Vagina (tissue), 2 donors: ENCODE measurements around the gene KCNA3. TPM values are rescaled to one million over a fixed set of nuclear protein-coding genes. Genes with fewer than 3 reads are reported as not detected.

Source experiments
- DNase-seq, 2 donors: peaks; one replicate each; pipeline ENCODE4 v3.0.0-alpha.2; 2017; ENCODE audit errors: extremely low spot score in 2 of 2
- H3K27ac ChIP-seq: fragments of 200-600 bp; sonication (generic); one replicate; pipeline ENCODE4 v1.5.1; 2019
- H3K27me3 ChIP-seq: fragments of 200-600 bp; sonication (generic); one replicate; pipeline ENCODE4 v1.5.1; 2019
- H3K36me3 ChIP-seq, 2 donors: fragments of 200-600 bp; sonication (generic); one replicate each; pipeline ENCODE4 v1.5.1; 2017 to 2019
- H3K4me1 ChIP-seq: fragments of 200-600 bp; sonication (generic); one replicate; pipeline ENCODE4 v1.5.1; 2019
- H3K4me3 ChIP-seq, 2 donors: fragments of 200-600 bp; sonication (generic); 1 replicate in 1 of 2; 2 replicates in 1 of 2; pipeline ENCODE4 v1.5.1; 2016 to 2019
- H3K9me3 ChIP-seq: fragments of 200-600 bp; sonication (generic); one replicate; pipeline ENCODE4 v1.5.1; 2019
- POLR2A ChIP-seq, 2 donors: fragments of 450-650 bp; IDR thresholded peaks; one replicate each; pipeline ENCODE4 v1.6.1; 2017; ENCODE audit warnings: antibody characterized with exemption in 2 of 2, mild to moderate bottlenecking in 2 of 2, moderate library complexity in 2 of 2
- POLR2AphosphoS5 ChIP-seq, 2 donors: sonication (generic); formaldehyde crosslinking; IDR thresholded peaks; one replicate each; pipeline ENCODE4 v1.9.0; 2017; ENCODE audit warnings: antibody characterized with exemption in 2 of 2, mild to moderate bottlenecking in 2 of 2, low read depth in 1 of 2; ENCODE audit not compliant: insufficient read depth in 1 of 2
- intact Hi-C: fragments of 100-400 bp; cut with DNase I; formaldehyde crosslinking; loops from one replicate; pipeline ENCODE4 v1.15.1; 2023
- total RNA-seq: library from RNA; depleted of rRNA; stranded (reverse); fragments of >200 nt; gene quantifications from one replicate; pipeline ENCODE4 v1.2.3, GENCODE V29; 2016
- TF ChIP-seq, protein P1 (sequence below), 3 experiments: fragments of 450-650 bp in 2 of 3; fragments of 200-600 bp in 1 of 3; sonication (generic) in 1 of 3; IDR thresholded peaks; one replicate each; pipeline ENCODE4 v1.5.1; 2017 to 2019; ENCODE audit warnings: antibody characterized with exemption in 3 of 3, mild to moderate bottlenecking in 2 of 3, moderate library complexity in 2 of 3

Gene KCNA3
- total RNA-seq, 1 donor from 2014 or later: 8.1 TPM

- H3K4me1 ChIP-seq: peaks cover 20% of the 10 kb centered on the region
- H3K4me3 ChIP-seq: no peak overlapping the region
- H3K9me3 ChIP-seq: no peaks in the 10 kb centered on the region
- intact Hi-C loops: no loop called here
- H3K27me3 ChIP-seq: no peaks in the 10 kb centered on the region
- TF ChIP-seq, protein P1, sequence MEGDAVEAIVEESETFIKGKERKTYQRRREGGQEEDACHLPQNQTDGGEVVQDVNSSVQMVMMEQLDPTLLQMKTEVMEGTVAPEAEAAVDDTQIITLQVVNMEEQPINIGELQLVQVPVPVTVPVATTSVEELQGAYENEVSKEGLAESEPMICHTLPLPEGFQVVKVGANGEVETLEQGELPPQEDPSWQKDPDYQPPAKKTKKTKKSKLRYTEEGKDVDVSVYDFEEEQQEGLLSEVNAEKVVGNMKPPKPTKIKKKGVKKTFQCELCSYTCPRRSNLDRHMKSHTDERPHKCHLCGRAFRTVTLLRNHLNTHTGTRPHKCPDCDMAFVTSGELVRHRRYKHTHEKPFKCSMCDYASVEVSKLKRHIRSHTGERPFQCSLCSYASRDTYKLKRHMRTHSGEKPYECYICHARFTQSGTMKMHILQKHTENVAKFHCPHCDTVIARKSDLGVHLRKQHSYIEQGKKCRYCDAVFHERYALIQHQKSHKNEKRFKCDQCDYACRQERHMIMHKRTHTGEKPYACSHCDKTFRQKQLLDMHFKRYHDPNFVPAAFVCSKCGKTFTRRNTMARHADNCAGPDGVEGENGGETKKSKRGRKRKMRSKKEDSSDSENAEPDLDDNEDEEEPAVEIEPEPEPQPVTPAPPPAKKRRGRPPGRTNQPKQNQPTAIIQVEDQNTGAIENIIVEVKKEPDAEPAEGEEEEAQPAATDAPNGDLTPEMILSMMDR (IDR thresholded peaks at IDR 0.05): no peak
- TF ChIP-seq POLR2A (IDR thresholded peaks at IDR 0.05): no peak
- no peak for TF ChIP-seq POLR2AphosphoS5 (IDR thresholded peaks at IDR 0.05; ENCODE audit: insufficient read depth in 1 of 2, low read depth in 1 of 2)
- DNase-seq: no peak
- no peak overlapping the region for H3K27ac ChIP-seq
- no peaks in the 10 kb centered on the region for H3K36me3 ChIP-seq
These were observed 37.3 kb downstream of the KCNA3 start for GRCh38 chr1:110637475-110637874.

GRCh38 chr1:110636149-110636935, 38.4 kb downstream of the KCNA3 start:
- intact Hi-C loops: no loop called here

GRCh38 chr1:110635434-110635833, 39.3 kb downstream of the KCNA3 start:
- no peak overlapping the region for H3K27ac ChIP-seq
- no peaks in the 10 kb centered on the region for H3K36me3 ChIP-seq
- no peaks in the 10 kb centered on the region for H3K27me3 ChIP-seq
- intact Hi-C loops: no loop called here
- TF ChIP-seq POLR2AphosphoS5 (IDR thresholded peaks at IDR 0.05; ENCODE audit: insufficient read depth in 1 of 2, low read depth in 1 of 2): no peak
- H3K9me3 ChIP-seq: no peaks in the 10 kb centered on the region
- peaks cover 20% of the 10 kb centered on the region for H3K4me1 ChIP-seq
- peak in 1 of 2 donors; percentile 58 for DNase-seq
- no peak overlapping the region for H3K4me3 ChIP-seq

More at GRCh38 chr1:110636149-110636935, 38.4 kb downstream of the KCNA3 start:
- Histone ChIP-seq H3K36me3 (no peaks in the 10 kb centered on the region), H3K9me3 (no peaks in the 10 kb centered on the region), H3K27ac (no peak overlapping the region), H3K4me3 (no peak overlapping the region), H3K27me3 (no peaks in the 10 kb centered on the region), H3K4me1 (peaks cover 20% of the 10 kb centered on the region)
- no peak for TF ChIP-seq POLR2A (IDR thresholded peaks at IDR 0.05)
- DNase-seq: no peak

GRCh38 chr1:110634455-110635311, 40.1 kb downstream of the KCNA3 start:
- Histone ChIP-seq H3K4me3 (no peak overlapping the region), H3K27ac (no peak overlapping the region), H3K9me3 (no peaks in the 10 kb centered on the region), H3K27me3 (no peaks in the 10 kb centered on the region), H3K4me1 (peaks cover 20% of the 10 kb centered on the region), H3K36me3 (no peaks in the 10 kb centered on the region)
- TF ChIP-seq POLR2A (IDR thresholded peaks at IDR 0.05): no peak
- TF ChIP-seq, protein P1 (IDR thresholded peaks at IDR 0.05): no peak
- TF ChIP-seq POLR2AphosphoS5 (IDR thresholded peaks at IDR 0.05; ENCODE audit: insufficient read depth in 1 of 2, low read depth in 1 of 2): peak; percentile 44 to 55
- peak; percentile 89 to 94 for DNase-seq
- intact Hi-C loops: loop anchor here (5.0 kb wide), 2 partner anchors 133 to 148 kb away; no protein-coding TSS in a partner anchor

GRCh38 chr1:110634086-110634454, 40.7 kb downstream of the KCNA3 start:
- TF ChIP-seq, protein P1 (IDR thresholded peaks at IDR 0.05): no peak
- no peak for TF ChIP-seq POLR2AphosphoS5 (IDR thresholded peaks at IDR 0.05; ENCODE audit: insufficient read depth in 1 of 2, low read depth in 1 of 2)
- TF ChIP-seq POLR2A (IDR thresholded peaks at IDR 0.05): no peak
- intact Hi-C loops: loop anchor here (5.0 kb wide), 2 partner anchors 133 to 148 kb away; no protein-coding TSS in a partner anchor
- DNase-seq: no peak
- peaks cover 20% of the 10 kb centered on the region for H3K4me1 ChIP-seq
- H3K9me3 ChIP-seq: no peaks in the 10 kb centered on the region
- no peaks in the 10 kb centered on the region for H3K27me3 ChIP-seq
- no peak overlapping the region for H3K4me3 ChIP-seq
- H3K36me3 ChIP-seq: no peaks in the 10 kb centered on the region
- H3K27ac ChIP-seq: no peak overlapping the region
